Peyer's patch (tissue), 4 donors: ENCODE results near the gene SMARCA2. TPM values are rescaled to one million over a fixed set of nuclear protein-coding genes. Genes with fewer than 3 reads are reported as not detected.

Experiments
- DNase-seq, 3 donors: peaks; one replicate each; pipeline ENCODE4 v3.0.0-alpha.2; 2017 to 2019
- H3K27ac ChIP-seq, 4 donors: fragments of 200-600 bp; sonication (generic); one replicate each; pipeline ENCODE4 v1.5.1; 2016 to 2019
- H3K27me3 ChIP-seq, 2 donors: fragments of 200-600 bp; sonication (generic); one replicate each; pipeline ENCODE4 v1.5.1; 2019
- H3K36me3 ChIP-seq, 3 donors: fragments of 200-600 bp; sonication (generic); one replicate each; pipeline ENCODE4 v1.5.1; 2016 to 2019
- H3K4me1 ChIP-seq, 4 donors: fragments of 200-600 bp; sonication (generic); one replicate each; pipeline ENCODE4 v1.5.1; 2016 to 2019
- H3K4me3 ChIP-seq, 4 donors: fragments of 200-600 bp; sonication (generic); 1 replicate in 3 of 4; 2 replicates in 1 of 4; pipeline ENCODE4 v1.5.1; 2016 to 2019; ENCODE audit warnings: mild to moderate bottlenecking in 1 of 4
- H3K9me3 ChIP-seq, 4 donors: fragments of 200-600 bp; sonication (generic); one replicate each; pipeline ENCODE4 v1.5.1; 2016 to 2019; ENCODE audit warnings: mild to moderate bottlenecking in 1 of 4
- CTCF ChIP-seq, 6 experiments: fragments of 450-650 bp in 4 of 6; fragments of 200-600 bp in 2 of 6; sonication (generic) in 1 of 6; IDR thresholded peaks; one replicate each; pipeline ENCODE4 v1.5.1; 2017 to 2019; ENCODE audit warnings: antibody characterized with exemption in 6 of 6, mild to moderate bottlenecking in 3 of 6, moderate library complexity in 1 of 6
- POLR2A ChIP-seq, 2 donors: fragments of 450-650 bp; IDR thresholded peaks; one replicate each; pipeline ENCODE4 v1.5.1; 2017; ENCODE audit warnings: antibody characterized with exemption in 2 of 2, mild to moderate bottlenecking in 2 of 2, moderate library complexity in 2 of 2
- total RNA-seq, 4 donors: library from RNA; depleted of rRNA; stranded (reverse); fragments of >200 nt; gene quantifications; one replicate each; pipeline ENCODE4 v1.1.0, GENCODE V29; 2016

SMARCA2 gene
- total RNA-seq, 4 donors from 2014 or later: 93.7 to 297 (median 113) TPM

- H3K36me3 ChIP-seq: peaks cover 0 to 24% (median 0%) of the 10 kb centered on the region in 3 donors
These were observed 155.6 kb downstream of the SMARCA2 start for GRCh38 chr9:2170722-2171121.

GRCh38 chr9:2173170-2173569, 158.0 kb downstream of the SMARCA2 start:
- H3K27ac ChIP-seq: no peak overlapping the region
- peaks cover 0 to 24% (median 0%) of the 10 kb centered on the region in 3 donors for H3K36me3 ChIP-seq
- TF ChIP-seq CTCF (IDR thresholded peaks at IDR 0.05) (no peak), POLR2A (IDR thresholded peaks at IDR 0.05) (no peak)
- H3K4me1 ChIP-seq: no peaks in the 10 kb centered on the region
- no peak overlapping the region for H3K4me3 ChIP-seq
- no peak for DNase-seq
- H3K27me3 ChIP-seq: no peaks in the 10 kb centered on the region
- H3K9me3 ChIP-seq: no peaks in the 10 kb centered on the region

More at GRCh38 chr9:2170722-2171121, 155.6 kb downstream of the SMARCA2 start:
- no peaks in the 10 kb centered on the region for H3K9me3 ChIP-seq
- H3K27me3 ChIP-seq: no peaks in the 10 kb centered on the region
- H3K27ac ChIP-seq: no peak overlapping the region
- TF ChIP-seq POLR2A (IDR thresholded peaks at IDR 0.05) (no peak), CTCF (IDR thresholded peaks at IDR 0.05) (no peak)
- H3K4me3 ChIP-seq: no peak overlapping the region
- no peak for DNase-seq
- no peaks in the 10 kb centered on the region for H3K4me1 ChIP-seq

- no peak overlapping the region for H3K4me3 ChIP-seq
- H3K4me1 ChIP-seq: no peaks in the 10 kb centered on the region
- peaks cover 0 to 23% (median 0%) of the 10 kb centered on the region in 3 donors for H3K36me3 ChIP-seq
- no peak for DNase-seq
- H3K27ac ChIP-seq: no peak overlapping the region
- no peaks in the 10 kb centered on the region for H3K27me3 ChIP-seq
- H3K9me3 ChIP-seq: no peaks in the 10 kb centered on the region
- TF ChIP-seq CTCF (IDR thresholded peaks at IDR 0.05): no peak
- TF ChIP-seq POLR2A (IDR thresholded peaks at IDR 0.05): no peak
These were observed 158.7 kb downstream of the SMARCA2 start for GRCh38 chr9:2173861-2174260.

- Histone ChIP-seq H3K36me3 (peaks cover 0 to 18% (median 0%) of the 10 kb centered on the region in 3 donors), H3K27me3 (no peaks in the 10 kb centered on the region), H3K4me1 (no peaks in the 10 kb centered on the region), H3K9me3 (no peaks in the 10 kb centered on the region), H3K4me3 (no peak overlapping the region), H3K27ac (no peak overlapping the region)
- TF ChIP-seq CTCF (IDR thresholded peaks at IDR 0.05) (no peak), POLR2A (IDR thresholded peaks at IDR 0.05) (no peak)
- no peak for DNase-seq
These were observed 159.2 kb downstream of the SMARCA2 start for GRCh38 chr9:2174306-2174705.

- DNase-seq: no peak
- Histone ChIP-seq H3K9me3 (no peaks in the 10 kb centered on the region), H3K4me3 (no peak overlapping the region), H3K27me3 (no peaks in the 10 kb centered on the region), H3K27ac (no peak overlapping the region), H3K36me3 (peaks cover 0 to 16% (median 0%) of the 10 kb centered on the region in 3 donors), H3K4me1 (no peaks in the 10 kb centered on the region)
- TF ChIP-seq POLR2A (IDR thresholded peaks at IDR 0.05): no peak
These were observed 159.8 kb downstream of the SMARCA2 start for GRCh38 chr9:2174911-2175310.

GRCh38 chr9:2177121-2177520, 162.0 kb downstream of the SMARCA2 start:
- no peaks in the 10 kb centered on the region for H3K27me3 ChIP-seq
- TF ChIP-seq POLR2A (IDR thresholded peaks at IDR 0.05) (no peak), CTCF (IDR thresholded peaks at IDR 0.05) (no peak)
- no peaks in the 10 kb centered on the region for H3K9me3 ChIP-seq
- no peaks in the 10 kb centered on the region for H3K4me1 ChIP-seq
- no peak for DNase-seq
- H3K27ac ChIP-seq: no peak overlapping the region
- H3K4me3 ChIP-seq: no peak overlapping the region
- peaks cover 0 to 11% (median 0%) of the 10 kb centered on the region in 3 donors for H3K36me3 ChIP-seq
